Daoy (cell line): ENCODE results near the gene CCN5. TPM values are rescaled to one million over a fixed set of nuclear protein-coding genes. Genes with fewer than 3 reads are reported as not detected.
A peak's percentile ranks its signal among the peaks of the same experiment; 100 is the strongest.
"Not testable (repeated sequence)": the region's sequence is repeated elsewhere in the genome, so short reads cannot be mapped to it uniquely, and the experiment has no call there.

Source experiments
- DNase-seq: peaks from one replicate; pipeline ENCODE4 v3.0.0-alpha.2; 2015; ENCODE audit warnings: low read depth
- total RNA-seq: library from RNA; depleted of rRNA; stranded (reverse); fragments of >200 nt; shearing (Covaris generic); gene quantifications from 2 replicates; pipeline ENCODE4 v1.2.3, GENCODE V29; 2014; rRNA removed

CCN5 gene
- total RNA-seq, 1 experiment from 2014 or later: not detected

DNA sequence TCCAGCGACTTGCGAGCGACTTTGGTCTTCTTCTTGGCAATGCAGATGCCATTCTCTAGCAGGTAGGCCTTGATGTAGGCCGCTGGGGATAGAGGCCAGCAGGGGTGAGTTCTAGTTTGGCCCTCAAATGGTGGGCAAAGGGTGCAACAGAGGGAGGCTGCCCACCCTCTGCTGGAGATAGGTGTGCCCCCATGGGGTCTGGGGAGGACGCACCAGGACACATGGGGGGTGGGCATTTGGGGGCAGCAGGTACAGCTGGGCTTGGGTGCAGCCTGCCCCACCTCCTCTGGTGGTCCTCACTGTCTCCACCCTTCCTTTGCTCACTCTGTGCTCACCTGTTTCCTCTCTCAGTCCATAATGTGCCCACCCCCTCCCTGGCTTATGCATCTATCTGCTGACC is 41.8 kb downstream of the CCN5 start:
- DNase-seq: no peak

DNA sequence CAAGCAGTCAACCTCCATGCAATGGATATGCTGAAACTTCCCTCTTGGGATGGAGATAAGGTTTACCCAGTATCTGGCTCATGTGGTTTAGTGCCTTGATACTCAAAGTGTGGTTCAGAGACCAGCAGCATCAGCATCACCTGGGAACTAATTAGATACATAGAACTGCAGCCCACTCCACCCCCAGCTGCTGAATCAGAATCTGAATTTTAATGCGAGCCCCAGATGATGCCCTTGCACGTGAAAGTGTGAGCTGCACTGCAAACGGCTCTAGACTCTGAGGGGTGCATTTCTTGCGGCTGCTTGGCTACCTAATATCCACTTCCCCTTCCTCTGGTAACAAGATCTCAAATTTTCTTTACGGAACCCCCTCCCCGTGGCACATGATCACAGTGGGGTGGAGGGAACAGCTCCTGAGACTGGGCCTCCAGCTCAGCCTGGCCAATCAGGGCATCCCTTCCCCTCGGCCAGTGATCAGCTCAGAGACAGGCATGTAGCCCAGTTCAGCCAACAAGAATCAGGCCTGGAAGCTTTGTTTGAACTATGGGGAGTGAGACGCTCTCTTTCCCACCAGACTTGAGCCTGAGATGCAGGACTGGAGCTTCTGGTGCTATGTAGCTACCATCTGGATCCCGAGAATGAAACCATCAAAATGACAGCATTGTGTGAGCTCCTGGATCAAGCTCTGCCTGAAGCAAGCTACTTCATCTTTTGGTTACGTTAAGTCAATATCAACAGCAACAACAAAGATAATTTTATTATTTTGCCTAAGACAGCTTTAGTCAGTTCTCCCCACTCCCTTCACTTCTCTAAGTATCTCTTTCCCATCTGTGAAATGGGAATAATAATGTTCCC is 43.3 kb downstream of the CCN5 start:
- no peak for DNase-seq

DNA sequence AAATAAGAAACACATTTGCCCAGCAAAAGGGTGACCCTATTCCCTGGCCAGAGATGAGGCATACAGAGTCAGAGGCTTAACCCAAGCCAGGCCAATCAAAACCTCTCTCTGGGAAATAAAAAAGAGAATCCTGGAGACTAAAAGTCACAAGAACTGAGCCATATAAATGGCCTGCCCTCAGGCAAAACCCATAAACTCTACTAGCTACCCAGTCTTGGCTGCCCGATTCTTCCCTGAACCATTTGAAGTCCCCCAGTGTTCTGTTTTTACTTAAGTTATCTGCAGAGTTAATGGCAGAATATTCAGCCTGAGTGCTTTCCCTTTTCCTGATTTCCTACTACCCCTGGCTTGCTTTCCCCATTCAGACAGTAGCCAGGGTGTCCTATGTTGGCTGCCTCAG is 44.4 kb downstream of the CCN5 start:
- no peak for DNase-seq

DNA sequence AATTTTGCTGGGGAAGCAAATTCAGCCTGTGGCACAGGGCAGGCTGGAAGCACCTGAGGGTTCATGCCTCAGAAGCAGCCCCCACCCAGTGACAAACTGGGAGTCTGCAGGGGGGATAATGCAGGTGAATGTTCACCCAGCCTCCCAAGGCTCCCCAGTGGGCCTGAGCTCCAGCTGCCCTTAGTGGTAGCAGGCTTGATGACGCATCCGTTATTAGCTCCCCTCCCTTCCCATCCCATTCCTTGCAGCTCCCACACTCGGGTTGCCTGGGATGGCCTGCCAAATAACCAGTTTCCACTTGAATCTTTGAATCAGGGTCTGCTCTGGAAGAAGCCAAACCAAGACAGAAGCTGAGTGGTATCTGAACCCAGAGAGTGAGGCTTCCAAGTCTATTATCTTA is 46.3 kb downstream of the CCN5 start:
- DNase-seq: no peak

DNA sequence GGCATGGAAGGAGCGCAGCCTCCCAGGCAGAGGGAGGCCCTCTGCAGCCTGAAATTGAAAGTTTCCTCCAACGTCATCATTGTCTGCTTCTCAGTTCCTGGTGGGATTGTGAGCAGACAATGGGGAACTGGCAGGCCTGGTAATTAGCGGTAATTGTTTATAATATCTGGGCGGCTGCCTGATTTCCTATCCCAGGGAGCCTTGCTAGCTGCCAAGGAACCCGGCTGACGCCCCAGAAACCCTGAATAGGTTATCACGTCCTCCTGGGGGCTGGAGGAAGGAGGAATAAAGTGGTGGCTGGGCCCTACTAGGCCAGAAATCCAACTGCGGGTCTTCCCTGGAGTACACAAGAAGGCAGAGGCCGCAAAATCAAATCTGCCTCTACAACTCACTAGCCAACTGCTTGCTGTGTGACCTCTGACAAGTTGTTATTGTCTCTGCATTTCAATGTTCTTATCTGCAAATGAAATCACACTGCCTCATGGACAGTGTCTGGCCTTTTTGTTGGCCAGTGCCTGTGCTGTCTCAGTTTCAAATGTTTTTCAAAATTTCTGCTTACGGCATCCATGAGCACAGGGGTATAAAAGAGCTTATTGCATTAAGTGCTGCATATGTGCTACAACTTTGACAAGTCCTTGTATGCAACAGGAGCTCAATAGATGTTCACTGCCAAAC is 47.4 kb downstream of the CCN5 start:
- no peak for DNase-seq

DNA sequence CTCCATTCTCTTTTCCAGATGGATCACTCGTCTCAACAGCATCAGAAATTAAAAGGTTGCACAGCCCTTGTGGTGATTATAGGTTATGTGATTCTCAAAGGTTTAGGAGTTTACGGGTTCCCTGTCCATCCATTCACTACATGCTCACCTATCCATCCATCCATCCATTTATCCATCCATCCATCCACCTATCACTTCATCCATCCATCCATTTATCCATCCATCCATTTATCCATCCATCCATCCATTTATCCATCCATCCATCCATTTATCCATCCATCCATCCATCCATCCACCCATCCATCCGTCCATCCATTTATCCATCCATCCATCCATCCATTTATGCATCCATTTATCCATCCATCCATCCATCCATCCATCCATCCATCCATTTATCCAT is 48.6 kb downstream of the CCN5 start:
- DNase-seq: not testable (repeated sequence)

GRCh38 chr20:44765091-44765490 is 49.9 kb downstream of the CCN5 start:
- DNase-seq: no peak

DNA sequence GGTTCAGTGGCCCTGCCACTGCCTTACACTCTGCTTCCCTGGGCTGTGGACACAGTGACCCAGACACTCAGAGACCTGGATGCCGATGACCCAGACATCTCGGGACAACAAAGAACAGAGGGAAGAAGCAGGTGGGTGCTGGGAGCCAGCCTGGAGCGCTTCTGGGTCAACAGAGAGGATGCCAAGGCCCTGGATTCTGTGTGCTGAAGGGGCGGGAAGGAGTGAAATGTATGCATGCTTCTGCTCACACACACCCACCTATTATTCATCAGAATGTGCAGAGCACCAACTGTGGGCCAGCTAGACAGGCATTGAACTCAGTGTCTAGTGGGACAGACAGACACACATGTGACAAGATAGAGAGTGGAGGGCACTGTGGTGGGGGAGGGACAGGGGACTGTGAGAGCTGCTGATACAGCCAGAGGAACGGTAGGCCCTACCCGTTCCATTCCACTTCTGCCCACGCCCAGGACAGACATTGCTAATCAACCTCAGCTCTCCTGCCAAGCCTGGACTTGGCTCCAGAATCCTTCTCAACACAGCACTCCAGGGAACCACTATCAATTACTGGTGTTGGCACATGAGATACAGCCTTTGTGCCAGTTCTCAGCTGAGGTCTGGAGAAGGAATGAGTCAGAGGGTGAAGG is 50.7 kb downstream of the CCN5 start:
- peak; percentile 65 for DNase-seq

- DNase-seq: no peak
These were observed 53.1 kb downstream of the CCN5 start for GRCh38 chr20:44768256-44768655.

DNA sequence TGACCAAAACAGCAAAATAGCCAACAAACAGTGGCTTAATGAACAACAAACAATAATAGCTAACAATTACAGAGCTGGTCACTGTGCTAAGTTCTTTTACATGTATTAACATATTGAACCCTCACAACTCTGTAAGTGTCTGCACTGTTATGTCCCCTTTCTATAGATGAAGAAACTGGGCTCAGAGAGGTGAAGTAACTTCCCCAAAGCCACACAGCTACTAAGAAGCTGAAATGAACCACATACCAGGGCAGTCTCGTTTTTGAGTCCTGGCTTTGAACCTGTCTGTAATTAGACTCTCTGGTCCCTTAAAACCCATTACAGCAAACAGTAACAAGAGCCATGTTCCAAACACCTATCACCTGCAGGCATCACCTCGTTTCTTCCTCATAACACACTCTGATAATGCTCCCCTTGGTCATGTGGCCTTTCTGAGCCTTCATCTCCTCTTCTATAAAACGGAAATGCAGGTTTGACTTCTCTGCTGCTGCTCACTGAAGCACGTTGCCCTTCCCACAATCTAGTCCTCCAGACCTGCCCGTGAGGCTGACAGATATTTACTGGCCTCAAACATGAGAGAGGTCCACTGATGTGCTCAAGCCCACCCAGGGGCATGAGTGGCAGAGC is 53.8 kb downstream of the CCN5 start:
- no peak for DNase-seq

GRCh38 chr20:44769481-44769863 is 54.3 kb downstream of the CCN5 start:
- DNase-seq: no peak

- no peak for DNase-seq
These were observed 55.5 kb downstream of the CCN5 start for GRCh38 chr20:44770484-44771171.

DNA sequence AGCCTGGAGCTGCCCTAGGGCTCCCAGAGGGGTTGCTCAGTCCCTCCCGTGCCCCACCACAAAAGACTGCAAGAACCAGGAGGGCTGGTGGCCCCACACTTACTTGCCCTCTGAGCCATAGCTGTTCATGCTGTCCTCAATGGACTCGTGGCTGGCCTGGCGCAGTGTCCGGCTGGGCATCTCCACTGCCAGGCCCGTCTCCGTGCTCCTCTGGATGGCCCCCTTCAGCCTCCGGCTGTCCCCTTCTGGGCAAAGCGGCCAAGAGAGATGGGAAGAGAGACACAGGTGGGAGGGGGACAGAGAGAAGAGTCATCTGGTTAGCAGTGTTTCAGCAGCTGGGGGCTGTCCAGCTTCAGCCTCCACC is 56.0 kb downstream of the CCN5 start:
- no peak for DNase-seq

- no peak for DNase-seq
These were observed 57.5 kb downstream of the CCN5 start for GRCh38 chr20:44772636-44773035.

DNA sequence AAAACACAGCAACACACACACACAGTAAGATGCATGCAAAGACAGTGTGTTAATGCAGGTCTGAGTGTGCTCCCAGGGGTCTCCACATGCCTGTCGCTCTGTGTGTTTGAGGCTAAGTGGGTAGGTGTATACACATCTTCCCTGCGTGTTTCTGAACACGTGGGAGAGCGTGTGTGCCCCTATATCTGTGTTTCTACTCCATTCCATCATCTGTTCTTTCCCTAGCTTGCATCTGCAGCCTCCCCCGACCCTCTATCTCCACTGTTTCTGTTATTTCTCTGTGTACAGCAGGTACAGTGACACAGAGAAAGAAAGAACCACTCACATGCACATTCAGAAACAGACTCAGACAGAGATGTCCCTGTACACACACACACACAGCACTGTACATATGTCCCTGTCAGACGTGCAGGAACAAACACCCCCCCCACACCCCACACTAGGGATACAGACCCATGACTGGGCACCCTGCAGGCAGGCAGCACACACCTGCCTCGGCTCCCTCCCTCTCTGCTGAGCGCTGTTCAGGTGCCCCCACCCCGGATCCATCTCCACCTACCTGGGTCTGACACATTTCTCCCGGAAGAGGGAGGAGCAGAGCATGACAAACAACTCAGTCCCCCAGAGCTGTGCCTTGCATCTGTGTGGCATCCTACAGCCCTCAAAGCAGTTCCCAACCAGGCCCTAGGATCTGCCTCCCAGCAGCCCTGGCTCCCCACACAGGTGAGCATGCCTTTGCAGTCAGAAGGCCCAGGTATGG is 58.1 kb downstream of the CCN5 start:
- no peak for DNase-seq

DNA sequence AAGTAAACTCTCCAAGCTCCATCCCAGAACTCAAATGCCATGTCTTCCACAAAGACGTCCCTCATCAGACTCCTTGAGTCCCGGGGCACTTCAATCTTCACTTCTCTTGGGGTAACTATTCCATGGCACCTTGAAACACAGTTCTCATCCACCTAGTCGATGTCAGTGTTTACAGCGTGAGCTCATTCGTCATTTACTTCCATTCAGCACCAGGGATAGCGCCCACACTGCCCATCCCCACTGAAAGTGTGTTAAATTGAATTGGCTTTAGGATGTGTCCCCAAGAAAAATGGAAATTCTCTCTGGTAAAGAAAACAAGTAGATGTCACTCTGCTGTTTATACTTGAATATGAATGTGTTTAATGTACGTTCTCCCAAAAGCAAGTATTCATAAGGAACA is 61.8 kb downstream of the CCN5 start:
- peak; percentile 12 for DNase-seq

Other genes starting within 250 kb of the CCN5 start
- gene TTPAL, start 239.5 kb upstream of the CCN5 start, total RNA-seq: 5.4 and 6.1 TPM in 2 replicates
- 24.5 and 32.1 TPM in 2 replicates for gene SERINC3, start 193.3 kb upstream of the CCN5 start, total RNA-seq
- gene PKIG, start 132.8 kb upstream of the CCN5 start, total RNA-seq: 51.8 and 54.6 TPM in 2 replicates
- gene ADA, start 63.7 kb upstream of the CCN5 start, total RNA-seq: 4.7 and 6.3 TPM in 2 replicates
- gene KCNK15, start 30.5 kb downstream of the CCN5 start, total RNA-seq: 1.3 TPM in 1 of 2 replicates, not detected in the other
- gene RIMS4, start 95.2 kb downstream of the CCN5 start, total RNA-seq: 2.0 and 2.1 TPM in 2 replicates
- gene YWHAB, start 170.3 kb downstream of the CCN5 start, total RNA-seq: 58.3 and 62.8 TPM in 2 replicates
- gene PABPC1L, start 194.7 kb downstream of the CCN5 start, total RNA-seq: 1.2 and 2.9 TPM in 2 replicates
- 77.5 and 87.9 TPM in 2 replicates for gene TOMM34, start 245.0 kb downstream of the CCN5 start, total RNA-seq